Uterus (tissue), 4 donors: ENCODE data around the gene ZNF428. TPM values are rescaled to one million over a fixed set of nuclear protein-coding genes. Genes with fewer than 3 reads are reported as not detected.

Source experiments
- DNase-seq, 2 donors: peaks; one replicate each; pipeline ENCODE4 v3.0.0-alpha.2; 2019 to 2020
- H3K27ac ChIP-seq, 2 donors: fragments of 200-600 bp; sonication (generic); 1 replicate in 1 of 2; 2 replicates in 1 of 2; pipeline ENCODE4 v1.5.1; 2016 to 2018
- H3K27me3 ChIP-seq, 2 donors: fragments of 200-600 bp; sonication (generic); one replicate each; pipeline ENCODE4 v1.5.1; 2018 to 2019; ENCODE audit warnings: control low read depth in 1 of 2
- H3K36me3 ChIP-seq, 2 donors: fragments of 200-600 bp; sonication (generic); one replicate each; pipeline ENCODE4 v1.5.1; 2019; ENCODE audit warnings: control low read depth in 1 of 2
- H3K4me1 ChIP-seq, 2 donors: fragments of 200-600 bp; sonication (generic); one replicate each; pipeline ENCODE4 v1.5.1; 2018 to 2019; ENCODE audit warnings: control low read depth in 1 of 2
- H3K4me3 ChIP-seq, 2 donors: fragments of 200-600 bp; sonication (generic); 1 replicate in 1 of 2; 2 replicates in 1 of 2; pipeline ENCODE4 v1.5.1; 2018 to 2019; ENCODE audit warnings: mild to moderate bottlenecking in 1 of 2
- H3K9me3 ChIP-seq, 2 donors: fragments of 200-600 bp; sonication (generic); one replicate each; pipeline ENCODE4 v1.5.1; 2019; ENCODE audit warnings: control low read depth in 1 of 2
- POLR2A ChIP-seq, 2 donors: fragments of 450-650 bp; IDR thresholded peaks; one replicate each; pipeline ENCODE4 v1.6.1; 2016; ENCODE audit warnings: antibody characterized with exemption in 2 of 2, mild to moderate bottlenecking in 1 of 2, moderate library complexity in 1 of 2
- intact Hi-C: fragments of 100-400 bp; cut with DNase I; formaldehyde crosslinking; loops from one replicate; pipeline ENCODE4 v1.15.1; 2023; ENCODE audit warnings: low total_unique reads
- total RNA-seq, 4 donors: library from RNA; depleted of rRNA in 3 of 4; stranded (reverse); fragments of >200 nt in 3 of 4; gene quantifications; one replicate each; pipeline versions ENCODE4 v1.1.0 to v1.2.4, GENCODE V29; 2014 to 2023
- TF ChIP-seq, protein P1 (sequence below), 4 experiments: fragments of 200-600 bp in 2 of 4; fragments of 450-650 bp in 2 of 4; sonication (generic) in 2 of 4; IDR thresholded peaks; one replicate each; pipeline ENCODE4 v1.5.1; 2016 to 2019; ENCODE audit warnings: antibody characterized with exemption in 4 of 4, mild to moderate bottlenecking in 2 of 4, moderate library complexity in 1 of 4
- donor health status: DM: yes; HTN: yes; CAD: no.

ZNF428 gene
- total RNA-seq, 4 donors from 2014 or later: 1.5 to 83.3 (median 44.5) TPM

DNA sequence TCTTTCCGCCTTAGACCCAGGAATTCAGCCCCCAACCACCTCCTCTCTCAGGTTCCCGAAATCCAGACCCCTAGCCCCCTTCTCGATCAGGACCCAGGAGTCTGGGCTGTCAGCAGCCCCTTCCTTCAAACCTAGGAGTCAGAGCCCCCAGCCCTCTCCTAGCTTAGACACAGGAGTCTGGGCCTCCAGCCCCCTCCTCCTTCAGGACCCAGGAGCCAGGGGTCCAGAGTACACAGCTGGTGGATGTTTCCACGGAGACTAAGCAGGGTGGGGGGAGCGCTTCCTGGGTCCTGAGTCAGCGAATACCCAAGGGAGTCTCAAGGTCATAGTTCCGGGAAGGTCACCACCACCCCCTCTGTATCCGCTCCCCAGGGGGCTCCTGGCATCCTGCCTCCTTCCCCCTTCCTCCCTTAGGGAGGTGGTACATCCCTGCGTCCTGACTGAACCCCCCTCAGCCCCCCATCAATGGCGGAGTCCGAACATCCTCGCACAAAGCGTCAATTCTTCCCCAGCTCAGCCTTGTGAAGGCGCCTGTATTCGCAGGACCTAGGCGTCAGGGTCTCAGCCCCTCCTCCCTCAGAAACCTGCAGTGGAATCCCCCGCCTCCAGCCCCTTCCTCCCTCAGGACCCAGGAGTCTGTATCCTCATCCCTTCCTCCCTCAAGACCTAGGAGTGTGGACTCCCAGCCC, 15.6 kb upstream of the ZNF428 start:
- peak overlapping the region in 1 of 2 donors; percentile 12 for H3K4me3 ChIP-seq
- H3K4me1 ChIP-seq: peaks cover 0 to 7% of the 10 kb centered on the region in 2 donors
- H3K27me3 ChIP-seq: no peaks in the 10 kb centered on the region
- no peak overlapping the region for H3K27ac ChIP-seq
- intact Hi-C loops: no loop called here
- no peak for TF ChIP-seq POLR2A (IDR thresholded peaks at IDR 0.05)
- H3K9me3 ChIP-seq: no peaks in the 10 kb centered on the region
- H3K36me3 ChIP-seq: no peaks in the 10 kb centered on the region
- no peak for DNase-seq

- Histone ChIP-seq H3K36me3 (no peaks in the 10 kb centered on the region), H3K27me3 (no peaks in the 10 kb centered on the region), H3K27ac (no peak overlapping the region), H3K9me3 (no peaks in the 10 kb centered on the region), H3K4me3 (no peak overlapping the region), H3K4me1 (peaks cover 0 to 5% of the 10 kb centered on the region in 2 donors)
- TF ChIP-seq POLR2A (IDR thresholded peaks at IDR 0.05): no peak
- TF ChIP-seq, protein P1, sequence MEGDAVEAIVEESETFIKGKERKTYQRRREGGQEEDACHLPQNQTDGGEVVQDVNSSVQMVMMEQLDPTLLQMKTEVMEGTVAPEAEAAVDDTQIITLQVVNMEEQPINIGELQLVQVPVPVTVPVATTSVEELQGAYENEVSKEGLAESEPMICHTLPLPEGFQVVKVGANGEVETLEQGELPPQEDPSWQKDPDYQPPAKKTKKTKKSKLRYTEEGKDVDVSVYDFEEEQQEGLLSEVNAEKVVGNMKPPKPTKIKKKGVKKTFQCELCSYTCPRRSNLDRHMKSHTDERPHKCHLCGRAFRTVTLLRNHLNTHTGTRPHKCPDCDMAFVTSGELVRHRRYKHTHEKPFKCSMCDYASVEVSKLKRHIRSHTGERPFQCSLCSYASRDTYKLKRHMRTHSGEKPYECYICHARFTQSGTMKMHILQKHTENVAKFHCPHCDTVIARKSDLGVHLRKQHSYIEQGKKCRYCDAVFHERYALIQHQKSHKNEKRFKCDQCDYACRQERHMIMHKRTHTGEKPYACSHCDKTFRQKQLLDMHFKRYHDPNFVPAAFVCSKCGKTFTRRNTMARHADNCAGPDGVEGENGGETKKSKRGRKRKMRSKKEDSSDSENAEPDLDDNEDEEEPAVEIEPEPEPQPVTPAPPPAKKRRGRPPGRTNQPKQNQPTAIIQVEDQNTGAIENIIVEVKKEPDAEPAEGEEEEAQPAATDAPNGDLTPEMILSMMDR (IDR thresholded peaks at IDR 0.05): no peak
- intact Hi-C loops: no loop called here
- no peak for DNase-seq
Measured at GRCh38 chr19:43634506-43634871, 15.1 kb upstream of the ZNF428 start.

DNA sequence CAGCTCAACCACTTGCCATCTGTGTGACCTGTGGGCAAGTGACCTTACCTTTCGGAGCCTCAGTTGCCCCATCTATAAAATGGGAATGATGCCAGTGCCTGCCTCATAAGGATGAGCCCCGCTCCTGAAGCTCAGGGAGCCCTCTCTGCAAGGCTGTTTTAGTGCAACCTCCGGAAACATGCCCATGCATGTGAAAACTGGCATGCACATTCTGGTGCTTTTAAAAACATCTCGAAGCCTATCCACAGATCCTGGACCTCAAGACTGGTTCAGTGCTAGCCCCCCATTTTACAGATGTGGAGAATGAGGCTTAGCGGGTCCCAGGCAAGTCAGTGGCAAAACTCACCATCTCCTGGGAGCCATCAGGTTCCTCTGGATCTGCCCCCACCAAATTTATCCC, 14.6 kb upstream of the ZNF428 start:
- Histone ChIP-seq H3K4me3 (no peak overlapping the region), H3K36me3 (no peaks in the 10 kb centered on the region), H3K9me3 (no peaks in the 10 kb centered on the region), H3K4me1 (peaks cover 0 to under 1% of the 10 kb centered on the region in 2 donors), H3K27me3 (no peaks in the 10 kb centered on the region), H3K27ac (no peak overlapping the region)
- DNase-seq: no peak
- TF ChIP-seq, protein P1 (IDR thresholded peaks at IDR 0.05): no peak
- intact Hi-C loops: no loop called here

- no peak for TF ChIP-seq POLR2A (IDR thresholded peaks at IDR 0.05)
- TF ChIP-seq, protein P1 (IDR thresholded peaks at IDR 0.05): no peak
- no peaks in the 10 kb centered on the region for H3K4me1 ChIP-seq
- H3K9me3 ChIP-seq: no peaks in the 10 kb centered on the region
- H3K4me3 ChIP-seq: no peak overlapping the region
- intact Hi-C loops: no loop called here
- DNase-seq: no peak
- no peaks in the 10 kb centered on the region for H3K36me3 ChIP-seq
- H3K27ac ChIP-seq: no peak overlapping the region
- H3K27me3 ChIP-seq: no peaks in the 10 kb centered on the region
Measured at GRCh38 chr19:43633520-43633919, 14.1 kb upstream of the ZNF428 start.

- no peak overlapping the region for H3K4me3 ChIP-seq
- no peak for DNase-seq
- intact Hi-C loops: no loop called here
- no peaks in the 10 kb centered on the region for H3K27me3 ChIP-seq
- no peaks in the 10 kb centered on the region for H3K36me3 ChIP-seq
- H3K9me3 ChIP-seq: no peaks in the 10 kb centered on the region
- H3K27ac ChIP-seq: no peak overlapping the region
- no peaks in the 10 kb centered on the region for H3K4me1 ChIP-seq
- TF ChIP-seq, protein P1 (IDR thresholded peaks at IDR 0.05): no peak
- no peak for TF ChIP-seq POLR2A (IDR thresholded peaks at IDR 0.05)
Measured at GRCh38 chr19:43631491-43631890, 12.1 kb upstream of the ZNF428 start.
